Stimulated activated CD8-positive, alpha-beta memory T cell treated with anti-CD3 and anti-CD28 coated beads, Interleukin-2, amount 100 ng/mL, for 1 hour (primary cell): ENCODE results near the gene LTA4H.

Experiments
- DNase-seq, 2 donors: peaks; one replicate each; pipeline ENCODE4 v3.0.0-alpha.2; 2020; ENCODE audit warnings: low read depth in 2 of 2

The LTA4H gene

DNA sequence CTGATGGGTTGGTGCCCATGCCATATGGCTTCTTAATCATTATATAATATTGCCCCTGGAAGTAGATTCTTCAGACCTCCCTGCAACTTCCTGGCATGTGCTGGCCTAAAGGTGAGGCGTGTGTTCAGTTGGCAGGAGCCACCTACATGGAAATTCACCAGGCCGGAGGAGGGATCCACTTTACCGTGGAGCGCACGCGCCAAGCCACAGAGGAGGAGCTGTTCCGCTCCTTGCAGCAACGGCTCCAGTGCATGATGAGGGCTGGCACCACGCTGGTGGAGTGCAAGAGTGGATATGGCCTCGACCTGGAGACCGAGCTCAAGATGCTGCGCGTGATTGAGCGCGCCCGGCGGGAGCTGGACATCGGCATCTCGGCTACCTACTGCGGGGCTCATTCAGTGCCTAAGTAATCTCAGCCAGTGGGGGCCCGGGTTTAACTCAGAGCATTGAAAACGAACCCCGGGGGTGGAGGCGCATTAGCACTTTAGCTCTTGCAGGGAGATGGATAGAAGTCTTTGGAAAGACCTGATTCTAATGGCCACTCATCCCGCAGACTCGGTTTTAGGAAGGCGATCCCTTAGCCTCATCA, 78.7 kb downstream of the LTA4H start:
- no peak for DNase-seq

DNA sequence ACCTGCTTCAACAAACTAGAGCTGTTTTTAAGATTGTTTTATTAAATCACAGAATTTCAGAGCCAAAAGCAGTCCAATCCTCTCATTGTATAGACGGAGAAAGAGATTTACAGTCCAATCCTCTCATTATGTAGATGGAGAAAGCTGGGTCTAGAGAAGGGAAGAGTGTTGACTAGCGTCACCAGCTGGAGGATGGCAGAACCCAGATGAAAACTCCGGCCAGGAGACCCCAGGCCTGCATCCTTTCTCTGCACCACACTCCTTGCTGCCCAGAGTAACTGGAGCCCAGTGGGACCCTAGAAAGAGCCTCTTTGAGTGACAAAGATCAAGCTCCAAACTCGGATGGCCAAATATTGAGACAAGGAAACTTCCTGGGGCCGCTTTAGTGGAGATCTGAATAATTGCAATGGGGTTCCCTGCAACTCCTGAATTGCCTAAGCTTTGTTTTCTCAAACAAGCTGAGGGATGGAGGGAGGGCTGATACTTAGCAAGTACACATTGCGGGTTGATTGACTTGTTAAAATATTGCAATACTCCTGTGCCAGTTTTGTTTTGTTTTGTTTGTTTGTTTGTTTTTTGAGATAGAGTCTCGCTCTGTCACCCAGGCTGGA, 79.7 kb downstream of the LTA4H start:
- no peak for DNase-seq

DNA sequence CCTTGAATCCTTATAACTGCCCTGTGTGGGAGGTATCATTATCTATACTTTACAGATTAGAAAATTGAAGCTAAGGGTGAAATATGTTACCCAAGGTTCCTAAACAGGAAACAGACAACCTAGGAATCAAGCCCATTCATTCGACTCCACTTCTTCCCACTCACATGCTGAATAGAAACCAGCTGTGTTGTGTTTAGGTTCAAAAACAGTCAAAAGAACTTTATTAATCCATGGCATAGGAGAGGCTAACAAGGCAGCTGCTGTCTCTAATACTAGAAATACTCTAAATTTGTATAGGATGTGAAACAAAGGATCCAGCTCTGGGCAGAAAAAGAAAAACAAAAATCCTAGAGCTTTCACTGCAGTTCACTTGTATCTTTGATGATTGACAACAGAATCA, 82.4 kb downstream of the LTA4H start:
- no peak for DNase-seq

DNA sequence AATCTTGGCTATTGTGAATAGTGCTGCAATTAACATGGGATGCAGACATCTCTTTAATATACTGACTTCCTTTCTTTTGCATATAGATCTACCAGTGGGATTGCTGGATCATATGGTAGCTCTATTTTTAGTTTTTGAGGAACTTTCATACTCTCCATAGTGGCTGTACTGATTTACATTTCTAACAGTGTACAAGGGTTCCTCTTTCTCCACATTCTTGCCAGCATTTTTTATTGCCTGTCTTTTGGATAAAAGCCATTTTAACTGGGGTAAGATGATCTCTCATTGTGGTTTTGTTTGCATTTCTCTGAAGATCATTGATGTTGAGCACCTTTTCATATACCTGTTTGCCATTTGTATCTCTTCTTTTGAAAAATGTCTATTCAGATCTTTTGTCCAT, 83.9 kb downstream of the LTA4H start:
- DNase-seq, result no peak
